ENCODE measurements around the gene INPP4A. TPM values are rescaled to one million over a fixed set of nuclear protein-coding genes. Genes with fewer than 3 reads are reported as not detected.

The INPP4A gene
- polyA plus RNA-seq, 1 donor (not counting 4 experiments of a cell fraction or from before 2014, with no cell fraction given) = 10.7 TPM

GRCh38 chr2:98543214-98543613 lies 98.6 kb downstream of the INPP4A start:
- H4K20me1 ChIP-seq (ENCODE audit: control insufficient read depth, extremely low read depth, insufficient read depth, low read length) = no peaks in the 10 kb centered on the region
- TF ChIP-seq CTCF (optimal IDR thresholded peaks at IDR 0.05 in 1 of 3, IDR thresholded peaks at IDR 0.05 in 1 of 3, conservative IDR thresholded peaks at IDR 0.05 in 1 of 3; ENCODE audit: extremely low read depth in 1 of 3, insufficient read depth in 2 of 3, low read length in 3 of 3) = no peak
- TF ChIP-seq EZH2 (IDR thresholded peaks at IDR 0.05; ENCODE audit: low read length) = no peak
- H3K9me3 ChIP-seq (ENCODE audit: control insufficient read depth, low read depth, low read length) = no peaks in the 10 kb centered on the region
- dilution Hi-C loops (cut with MboI; ENCODE audit: extremely low pct_ligation_motif_present, low sequenced_read_pairs) = no loop called here
- no peak for FAIRE-seq
- peaks cover 8 to 21% of the 10 kb centered on the region in 2 experiments for H3K36me3 ChIP-seq (ENCODE audit: control insufficient read depth in 2 of 2, extremely low read depth in 1 of 2, insufficient read depth in 2 of 2, low read length in 2 of 2)
- H3K27ac ChIP-seq (ENCODE audit: control insufficient read depth, insufficient read depth, low read length) = no peak overlapping the region
- DNase-seq (ENCODE audit: low read depth, low spot score) = no peak
- H3K79me2 ChIP-seq (ENCODE audit: control insufficient read depth, insufficient read depth, low read length) = no peaks in the 10 kb centered on the region
- no peaks in the 10 kb centered on the region for H3K27me3 ChIP-seq (ENCODE audit: control insufficient read depth, extremely low read depth, insufficient read depth, low read length)
- H3K9ac ChIP-seq (ENCODE audit: control insufficient read depth, extremely low read depth, insufficient read depth, low read length) = no peak overlapping the region
- H3K4me3 ChIP-seq (ENCODE audit: control insufficient read depth in 2 of 3, extremely low read depth in 1 of 3, insufficient read depth in 2 of 3, low read depth in 1 of 3, low read length in 3 of 3) = no peak overlapping the region
- no peak overlapping the region for H3K4me2 ChIP-seq (ENCODE audit: control insufficient read depth, extremely low read depth, insufficient read depth, low read depth, low read length)
- no peak overlapping the region for H2AFZ ChIP-seq (ENCODE audit: control insufficient read depth, low read length)
- H3K9me1 ChIP-seq (ENCODE audit: control insufficient read depth, extremely low read depth, insufficient read depth, low read length) = no peaks in the 10 kb centered on the region
- H3K4me1 ChIP-seq (ENCODE audit: control insufficient read depth, extremely low read depth, insufficient read depth, low read length) = no peaks in the 10 kb centered on the region

GRCh38 chr2:98543842-98544241 lies 99.2 kb downstream of the INPP4A start:
- Histone ChIP-seq H3K9me3 (ENCODE audit: control insufficient read depth, low read depth, low read length) (no peaks in the 10 kb centered on the region), H2AFZ (ENCODE audit: control insufficient read depth, low read length) (no peak overlapping the region), H3K4me2 (ENCODE audit: control insufficient read depth, extremely low read depth, insufficient read depth, low read depth, low read length) (no peak overlapping the region), H3K9ac (ENCODE audit: control insufficient read depth, extremely low read depth, insufficient read depth, low read length) (no peak overlapping the region), H3K79me2 (ENCODE audit: control insufficient read depth, insufficient read depth, low read length) (no peaks in the 10 kb centered on the region), H3K27me3 (ENCODE audit: control insufficient read depth, extremely low read depth, insufficient read depth, low read length) (no peaks in the 10 kb centered on the region), H3K4me3 (ENCODE audit: control insufficient read depth in 2 of 3, extremely low read depth in 1 of 3, insufficient read depth in 2 of 3, low read depth in 1 of 3, low read length in 3 of 3) (no peak overlapping the region), H4K20me1 (ENCODE audit: control insufficient read depth, extremely low read depth, insufficient read depth, low read length) (no peaks in the 10 kb centered on the region), H3K9me1 (ENCODE audit: control insufficient read depth, extremely low read depth, insufficient read depth, low read length) (no peaks in the 10 kb centered on the region), H3K36me3 (ENCODE audit: control insufficient read depth in 2 of 2, extremely low read depth in 1 of 2, insufficient read depth in 2 of 2, low read length in 2 of 2) (peaks cover 8 to 21% of the 10 kb centered on the region in 2 experiments), H3K27ac (ENCODE audit: control insufficient read depth, insufficient read depth, low read length) (no peak overlapping the region), H3K4me1 (ENCODE audit: control insufficient read depth, extremely low read depth, insufficient read depth, low read length) (no peaks in the 10 kb centered on the region)
- dilution Hi-C loops (cut with MboI; ENCODE audit: extremely low pct_ligation_motif_present, low sequenced_read_pairs) = no loop called here
- TF ChIP-seq CTCF (optimal IDR thresholded peaks at IDR 0.05 in 1 of 3, IDR thresholded peaks at IDR 0.05 in 1 of 3, conservative IDR thresholded peaks at IDR 0.05 in 1 of 3; ENCODE audit: extremely low read depth in 1 of 3, insufficient read depth in 2 of 3, low read length in 3 of 3) = no peak
- no peak for FAIRE-seq
- DNase-seq (ENCODE audit: low read depth, low spot score) = no peak
